ENCODE results near the gene CYP11A1. TPM values are rescaled to one million over a fixed set of nuclear protein-coding genes. Genes with fewer than 3 reads are reported as not detected.

The CYP11A1 gene
- total and polyA plus RNA-seq, 10 of the 15 experiments (the other 5 are each of a cell fraction or from before 2014, with no cell fraction given) = 0.11 to 1.2 (median 0.23) TPM; not detected in 5

- ChIA-PET RAD21 (ENCODE audit: unreplicated experiment) (no interaction called here), CTCF (no interaction called here), SMC1A (ENCODE audit: uncharacterized antibody, unreplicated experiment) (no interaction called here), POLR2A (no interaction called here)
- FAIRE-seq (no peak), DNase-seq (ENCODE audit: low read depth, low spot score) (no peak), ATAC-seq (no peak)
- Histone ChIP-seq H3K4me3 (no peak overlapping the region), H3K4me2 (ENCODE audit: control insufficient read depth, insufficient read depth) (no peak overlapping the region), H4K20me1 (ENCODE audit: control insufficient read depth, insufficient read depth) (no peaks in the 10 kb centered on the region), H3K4me1 (ENCODE audit: control insufficient read depth, insufficient read depth, low read length) (no peaks in the 10 kb centered on the region), H3K36me3 (ENCODE audit: control insufficient read depth in 2 of 2, insufficient read depth in 2 of 2, low read length in 1 of 2) (no peaks in the 10 kb centered on the region), H3K79me2 (ENCODE audit: control insufficient read depth, insufficient read depth, low read length) (no peaks in the 10 kb centered on the region), H2AFZ (ENCODE audit: control insufficient read depth, low read depth, low read length) (no peak overlapping the region), H3K27me3 (replicated peaks in 1 of 2; ENCODE audit: control insufficient read depth in 2 of 2, insufficient read depth in 2 of 2, low read length in 1 of 2) (peaks cover 0 to 2% of the 10 kb centered on the region in 2 experiments; a peak in 3 of 4 replicates), H3K27ac (ENCODE audit: control insufficient read depth, insufficient read depth) (no peak overlapping the region), H3K9ac (ENCODE audit: control insufficient read depth, insufficient read depth, low read length) (no peak overlapping the region), H3K9me3 (replicated peaks; ENCODE audit: control insufficient read depth, insufficient read depth, low read length) (no peaks in the 10 kb centered on the region)
- no TSS peak for BruUV-seq (replicated peaks)
- in situ Hi-C loops (cut with MboI) = no loop called here
- WGBS (ENCODE audit: insufficient coverage, insufficient replicate concordance, low lambda C conversion rate, missing lambda C conversion rate) = 54% methylated on average over 9 of the region's 10 CpGs
- TF ChIP-seq POLR2A (IDR thresholded peaks at IDR 0.05; ENCODE audit: low read depth, low read length) = no peak
- TF ChIP-seq E2F8 (IDR thresholded peaks at IDR 0.05; ENCODE audit: low read depth, partially characterized antibody) = no peak
- no peak for TF ChIP-seq HSF1 (IDR thresholded peaks at IDR 0.05; ENCODE audit: low read depth, low read length)
- no peak for TF ChIP-seq NKRF (conservative IDR thresholded peaks at IDR 0.05)
- no peak for TF ChIP-seq IKZF1 (conservative IDR thresholded peaks at IDR 0.05)
- no peak for TF ChIP-seq BRCA1 (IDR thresholded peaks at IDR 0.05; ENCODE audit: low read depth, low read length)
- TF ChIP-seq YY1 (IDR thresholded peaks at IDR 0.05; ENCODE audit: low read depth, low read length) = no peak
- TF ChIP-seq CTCF (IDR thresholded peaks at IDR 0.05 in 2 of 3, conservative IDR thresholded peaks at IDR 0.05 in 1 of 3; ENCODE audit: control insufficient read depth in 2 of 3, extremely low read depth in 1 of 3, insufficient read depth in 1 of 3, low read depth in 3 of 3, low read length in 3 of 3) = no peak
- no peak for TF ChIP-seq BACH1 (IDR thresholded peaks at IDR 0.05; ENCODE audit: borderline replicate concordance)
- intact Hi-C loops (cut with micrococcal nuclease; ENCODE audit: unreplicated experiment) = no loop called here
Measured at GRCh38 chr15:74345051-74345450, 22.4 kb downstream of the CYP11A1 start.
